Stimulated activated CD8-positive, alpha-beta memory T cell treated with anti-CD3 and anti-CD28 coated beads, Interleukin-7, amount 100 ng/mL, for 1 hour (primary cell): Measurements from ENCODE around the gene AKNAD1.

Experiments
- DNase-seq, 2 donors: peaks; one replicate each; pipeline ENCODE4 v3.0.0-alpha.2; 2020; ENCODE audit warnings: low read depth in 2 of 2

Gene AKNAD1

GRCh38 chr1:108862698-108863477 lies 6.0 kb upstream of the AKNAD1 start:
- DNase-seq, result no peak

GRCh38 chr1:108862017-108862610 lies 5.2 kb upstream of the AKNAD1 start:
- no peak for DNase-seq

GRCh38 chr1:108861566-108861965 lies 4.7 kb upstream of the AKNAD1 start:
- DNase-seq, result no peak

- DNase-seq, result no peak
These were observed 3.5 kb upstream of the AKNAD1 start for GRCh38 chr1:108860190-108860907.

- no peak for DNase-seq
These were observed 1.5 kb upstream of the AKNAD1 start for GRCh38 chr1:108858230-108858950.

GRCh38 chr1:108854221-108855019 lies 2.5 kb downstream of the AKNAD1 start:
- DNase-seq, result no peak

GRCh38 chr1:108852221-108852975 lies 4.5 kb downstream of the AKNAD1 start:
- no peak for DNase-seq

- no peak for DNase-seq
These were observed 5.3 kb downstream of the AKNAD1 start for GRCh38 chr1:108851567-108851966.

GRCh38 chr1:108850929-108851328 lies 6.0 kb downstream of the AKNAD1 start:
- no peak for DNase-seq

GRCh38 chr1:108848806-108849205 lies 8.1 kb downstream of the AKNAD1 start:
- DNase-seq, result no peak

- DNase-seq, result no peak
These were observed 9.4 kb downstream of the AKNAD1 start for GRCh38 chr1:108847494-108847893.

- no peak for DNase-seq
These were observed 10.9 kb downstream of the AKNAD1 start for GRCh38 chr1:108845991-108846390.

- no peak for DNase-seq
These were observed 11.4 kb downstream of the AKNAD1 start for GRCh38 chr1:108845446-108845845.

- no peak for DNase-seq
These were observed 13.3 kb downstream of the AKNAD1 start for GRCh38 chr1:108843390-108844137.

- DNase-seq, result no peak
These were observed 14.2 kb downstream of the AKNAD1 start for GRCh38 chr1:108842525-108843181.

GRCh38 chr1:108841703-108842102 lies 15.2 kb downstream of the AKNAD1 start:
- no peak for DNase-seq

- DNase-seq, result no peak
These were observed 24.0 kb downstream of the AKNAD1 start for GRCh38 chr1:108832929-108833328.

- DNase-seq, result no peak
These were observed 25.7 kb downstream of the AKNAD1 start for GRCh38 chr1:108831225-108831624.
